ENCODE results near the gene LRRC56. TPM values are rescaled to one million over a fixed set of nuclear protein-coding genes. Genes with fewer than 3 reads are reported as not detected.

Gene LRRC56
- total and polyA plus RNA-seq, 9 of the 15 experiments (the other 6 are each of a cell fraction or from before 2014, with no cell fraction given), result 0.03 to 4.5 (median 1.0) TPM; not detected in 1

GRCh38 chr11:534396-535209 is 2.7 kb upstream of the LRRC56 start:
- WGBS (ENCODE audit: insufficient coverage, low coverage, missing lambda C conversion rate), result 20% methylated on average over 34 of the region's 66 CpGs
- FAIRE-seq, result no peak
- ATAC-seq, result no peak
- Histone ChIP-seq H3K27ac (ENCODE audit: extremely low read depth, low read depth, low read length) (peak overlapping the region; percentile 72; the same call in 2 of the 3 replicates), H2AFZ (ENCODE audit: low read depth, low read length) (no peak overlapping the region), H3K36me3 (ENCODE audit: control insufficient read depth, insufficient read depth, low read length) (peaks cover 35% of the 10 kb centered on the region; the same call in 1 of the 3 replicates), H3K4me2 (ENCODE audit: insufficient read depth, low read length) (peak overlapping the region; percentile 78), H3K27me3 (ENCODE audit: control insufficient read depth in 2 of 2, insufficient read depth in 2 of 2, low read length in 2 of 2) (no peaks in the 10 kb centered on the region), H3K4me3 (peak overlapping the region; percentile 78), H3K9ac (ENCODE audit: insufficient read depth in 1 of 2, low read depth in 2 of 2, low read length in 2 of 2) (peak overlapping the region; percentile 78 to 95), H3K9me1 (ENCODE audit: control insufficient read depth, insufficient read depth, low read length) (peaks cover 3% of the 10 kb centered on the region), H4K20me1 (replicated peaks; ENCODE audit: control insufficient read depth, insufficient read depth, low read length) (0 out of 2 replicates have a peak, but pooled peaks cover 4% of the 10 kb centered on the region), H3K4me1 (replicated peaks in 1 of 2; ENCODE audit: control insufficient read depth in 2 of 2, insufficient read depth in 2 of 2, low read length in 2 of 2) (peaks cover 22 to 80% of the 10 kb centered on the region in 2 experiments), H3K9me3 (replicated peaks; ENCODE audit: control insufficient read depth, insufficient read depth, low read depth, low read length) (no peaks in the 10 kb centered on the region), H3K79me2 (ENCODE audit: control insufficient read depth, insufficient read depth, low read length) (peaks cover 17% of the 10 kb centered on the region)
- ChIA-PET POLR2A (interaction anchor here (0.6 to 1.1 kb wide), 4 partner anchors 14 to 58 kb away, joined by 3 to 4 read pairs (median 4); no protein-coding TSS in a partner anchor), CTCF (ENCODE audit: low intra/inter-chr PET ratio) (interaction anchor here (0.5 kb wide), 1 partner anchor 16 kb away, joined by 3 read pairs; no protein-coding TSS in a partner anchor)
- BruUV-seq (replicated peaks), result no TSS peak
- in situ Hi-C loops (cut with MboI) (no loop called here), intact Hi-C loops (cut with micrococcal nuclease) (no loop called here)
- DNase-seq (ENCODE audit: extremely low read depth in 1 of 4, low spot score in 3 of 4), result peak in 2 of 4 experiments; percentile 21 to 34
- TF ChIP-seq ZNF511 (CRISPR knock-in tag; IDR thresholded peaks at IDR 0.05) (0 out of 2 replicates have a peak, but pooled peaks have one; percentile 25), RBM15 (IDR thresholded peaks at IDR 0.05; ENCODE audit: insufficient read depth, low read length) (no peak), ZFP36 (IDR thresholded peaks at IDR 0.05; ENCODE audit: low read depth, low read length, partially characterized antibody) (peak; percentile 16), NONO (IDR thresholded peaks at IDR 0.05; ENCODE audit: low read depth in 2 of 2, low read length in 1 of 2) (0 out of 4 replicates have a peak, but pooled peaks of 1 of the 2 experiments have one; percentile 14), ZBTB1 (CRISPR knock-in tag; IDR thresholded peaks at IDR 0.05; ENCODE audit: borderline replicate concordance, low read depth) (peak; percentile 63; the same call in 1 of the 2 replicates), FUS (optimal IDR thresholded peaks at IDR 0.05; ENCODE audit: low read depth, low read length) (no peak), TFAP4 (CRISPR knock-in tag; IDR thresholded peaks at IDR 0.05; ENCODE audit: borderline replicate concordance) (peak; percentile 59; the same call in 1 of the 2 replicates), RBBP5 (IDR thresholded peaks at IDR 0.05; ENCODE audit: borderline replicate concordance, insufficient read depth, low read length, poor library complexity, severe bottlenecking) (peak; percentile 14), FIP1L1 (IDR thresholded peaks at IDR 0.05; ENCODE audit: low read depth, low read length, poor library complexity, severe bottlenecking) (peak; percentile 37), ZNF197 (CRISPR knock-in tag; IDR thresholded peaks at IDR 0.05; ENCODE audit: low read depth) (no peak), DNMT1 (IDR thresholded peaks at IDR 0.05) (no peak), KAT7 (CRISPR knock-in tag; IDR thresholded peaks at IDR 0.05; ENCODE audit: borderline replicate concordance) (0 out of 2 replicates have a peak, but pooled peaks have one; percentile 18), THAP12 (CRISPR knock-in tag; IDR thresholded peaks at IDR 0.05) (0 out of 2 replicates have a peak, but pooled peaks have one; percentile 10), ZNF589 (CRISPR knock-in tag; IDR thresholded peaks at IDR 0.05; ENCODE audit: low read depth) (no peak), POLR2B (IDR thresholded peaks at IDR 0.05; ENCODE audit: low read depth, partially characterized antibody) (no peak), ETV1 (tag; conservative IDR thresholded peaks at IDR 0.05; ENCODE audit: low read depth) (no peak)
